HG03432 (cell line): Measurements from ENCODE around the gene NDUFA12.
"Not testable (repeated sequence)": the region's sequence is repeated elsewhere in the genome, so short reads cannot be mapped to it uniquely, and the experiment has no call there.

Source experiments
- ATAC-seq: cut with Tn5 transposase; IDR thresholded peaks from one replicate; pipeline ENCODE4 v1.9.1; 2021; ENCODE audit warnings: mild to moderate bottlenecking, moderate library complexity; ENCODE audit not compliant: unreplicated experiment

Gene NDUFA12

DNA sequence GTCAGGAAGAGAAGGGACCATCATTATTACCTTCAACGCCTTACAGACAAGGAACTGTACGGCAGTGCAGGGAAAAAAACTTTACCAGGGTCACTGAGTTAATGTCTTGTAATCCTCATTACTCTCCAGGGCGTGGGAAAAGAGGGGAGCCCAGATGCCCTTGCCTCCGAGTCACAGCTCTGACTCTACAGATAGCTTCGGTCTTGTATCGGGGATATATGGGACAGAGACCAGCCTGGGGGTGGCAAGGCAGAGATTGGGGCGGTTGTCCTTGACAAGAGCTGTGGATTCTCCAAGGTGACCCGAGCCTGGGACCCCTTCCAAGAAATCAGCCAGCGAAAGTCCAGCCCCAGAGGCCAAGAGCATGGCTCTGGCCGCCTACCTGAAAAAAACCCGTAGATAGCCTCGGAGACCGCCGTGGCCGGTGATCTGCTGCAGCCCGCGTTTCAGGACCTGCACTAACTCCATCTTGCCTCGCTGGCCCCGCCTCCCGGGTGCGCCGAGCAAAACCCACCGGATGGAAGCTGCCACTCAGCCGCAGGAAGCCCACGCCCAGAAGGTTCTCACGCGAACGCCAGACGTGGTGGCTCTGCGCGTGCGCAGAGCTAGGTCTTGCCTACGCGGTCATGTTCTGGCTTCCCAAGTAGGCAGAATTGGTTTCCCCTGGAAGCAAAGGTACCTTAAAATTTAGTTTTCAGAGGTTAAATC, at the start of gene NDUFA12:
Gene NDUFA12 (minus strand): TSS at position 485 of the 708 bp plus-strand sequence. CDS start 17 bp downstream, at position 468.
- ATAC-seq = peak; percentile 99

DNA sequence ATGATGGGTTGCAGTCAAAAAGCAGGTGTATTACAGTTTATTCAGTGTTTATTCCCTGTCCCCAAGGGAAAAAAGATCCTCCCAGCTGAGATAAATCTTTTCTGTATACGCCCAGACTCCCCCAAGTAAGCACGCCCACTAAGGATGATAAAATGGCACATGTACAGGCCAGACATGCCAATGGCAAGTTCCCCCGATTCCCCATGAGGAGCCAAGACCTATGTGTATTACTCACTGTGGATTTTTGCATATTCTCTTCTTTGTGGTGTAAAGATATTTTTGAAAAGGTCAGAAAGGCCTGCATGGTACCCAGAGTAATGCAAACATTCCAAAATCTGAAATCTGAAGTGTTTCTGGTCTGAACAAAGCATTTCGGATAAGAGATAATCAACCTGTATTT, 47.7 kb upstream of the NDUFA12 start:
- ATAC-seq = no peak

- no peak for ATAC-seq
Measured at GRCh38 chr12:95037906-95038305, 34.4 kb upstream of the NDUFA12 start.

GRCh38 chr12:95034750-95035149, 31.3 kb upstream of the NDUFA12 start:
- no peak for ATAC-seq

DNA sequence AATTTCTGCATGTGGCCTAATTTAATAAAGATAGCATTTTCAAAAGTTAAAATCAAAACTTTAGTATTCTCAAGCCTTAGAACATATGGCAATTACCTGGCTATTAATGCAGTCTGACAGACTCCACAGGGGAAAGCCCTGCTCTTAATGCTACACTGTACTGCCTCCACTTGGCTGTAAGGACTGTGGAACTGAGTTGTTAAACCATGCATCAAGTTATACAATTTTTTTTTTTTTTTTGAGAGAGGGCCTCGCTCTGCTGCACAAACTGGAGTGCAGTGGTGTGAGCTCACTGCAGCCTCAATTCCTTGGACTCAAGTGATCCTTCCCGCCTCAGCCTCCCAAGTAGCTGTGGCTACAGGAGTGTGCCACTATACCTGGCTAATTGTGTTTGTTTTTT, 19.0 kb upstream of the NDUFA12 start:
- ATAC-seq = no peak

DNA sequence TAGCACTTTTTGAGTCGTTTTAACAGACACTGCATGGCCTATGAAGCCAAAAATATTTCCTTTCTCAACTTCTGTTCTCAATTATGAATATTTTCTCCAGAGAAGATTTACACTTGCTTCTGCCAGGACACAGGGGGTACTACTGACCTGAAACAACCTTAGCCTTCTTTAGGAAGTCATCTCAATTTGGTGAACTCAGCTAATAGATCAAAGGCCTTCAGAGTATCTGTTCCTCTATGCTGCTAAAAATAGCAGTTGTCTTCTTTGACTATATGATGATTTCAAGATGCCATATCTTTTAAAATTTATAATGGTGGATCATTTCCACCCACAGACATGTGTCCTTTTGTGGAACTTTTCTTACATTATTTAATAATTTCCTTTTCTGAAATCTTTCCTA, 14.0 kb upstream of the NDUFA12 start:
- no peak for ATAC-seq

GRCh38 chr12:95016120-95016519, 12.6 kb upstream of the NDUFA12 start:
- ATAC-seq = no peak

DNA sequence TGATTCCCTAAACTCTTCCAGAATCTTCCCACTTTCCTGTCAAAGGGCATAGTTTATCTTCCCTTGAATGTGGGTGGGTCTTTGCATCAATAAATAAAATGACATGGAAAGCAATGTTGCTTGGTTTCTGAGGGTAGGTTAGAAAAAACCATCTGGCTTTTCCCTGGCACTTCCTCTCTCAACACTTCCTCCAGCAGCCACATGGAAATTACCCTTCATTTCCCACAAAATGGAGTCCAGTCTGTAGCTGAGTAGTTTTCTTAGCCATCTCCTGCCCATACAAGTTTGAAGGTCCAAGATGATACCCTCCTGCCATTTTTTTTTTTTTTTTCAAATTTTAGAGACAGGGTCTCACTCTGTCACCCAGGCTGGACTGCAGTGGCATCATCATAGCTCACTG, 11.1 kb upstream of the NDUFA12 start:
- no peak for ATAC-seq

DNA sequence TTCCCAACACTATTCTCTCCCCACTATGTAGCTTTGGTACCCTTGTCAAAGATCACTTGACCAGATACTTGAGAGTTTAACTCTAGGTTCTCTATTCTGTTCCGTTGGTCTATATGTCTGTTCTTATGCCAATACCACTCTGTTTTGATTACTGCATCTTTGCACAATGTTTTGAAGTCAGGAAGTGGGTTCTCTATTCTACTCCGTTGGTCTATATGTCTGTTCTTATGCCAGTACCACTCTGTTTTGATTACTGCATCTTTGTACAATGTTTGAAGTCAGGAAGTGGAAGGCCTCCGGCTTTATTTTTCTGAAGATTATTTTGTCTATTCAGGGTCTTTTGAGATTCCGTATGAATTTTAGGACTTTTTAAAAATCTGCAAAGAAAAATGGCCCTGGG, 2.7 kb upstream of the NDUFA12 start:
- ATAC-seq = no peak

GRCh38 chr12:95004610-95005009, 1.1 kb upstream of the NDUFA12 start:
- ATAC-seq = no peak

DNA sequence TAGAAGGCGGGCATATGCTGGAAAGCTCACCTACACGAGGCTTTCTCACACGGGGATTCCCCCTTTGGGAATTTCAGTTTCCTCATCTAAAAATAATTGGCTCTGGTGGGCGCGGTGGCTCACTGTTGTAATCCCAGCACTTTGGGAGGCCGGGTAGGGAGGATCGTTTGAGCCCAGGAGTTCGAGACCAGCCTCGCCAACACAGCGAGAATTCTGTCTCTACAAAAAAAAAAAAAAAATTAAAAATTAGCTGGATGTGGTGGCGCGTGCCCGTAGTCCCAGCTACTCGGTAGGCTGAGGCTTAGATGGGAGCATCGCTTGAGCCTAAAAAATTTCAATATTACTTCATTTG, 400 bp upstream of the NDUFA12 start:
- no peak for ATAC-seq

DNA sequence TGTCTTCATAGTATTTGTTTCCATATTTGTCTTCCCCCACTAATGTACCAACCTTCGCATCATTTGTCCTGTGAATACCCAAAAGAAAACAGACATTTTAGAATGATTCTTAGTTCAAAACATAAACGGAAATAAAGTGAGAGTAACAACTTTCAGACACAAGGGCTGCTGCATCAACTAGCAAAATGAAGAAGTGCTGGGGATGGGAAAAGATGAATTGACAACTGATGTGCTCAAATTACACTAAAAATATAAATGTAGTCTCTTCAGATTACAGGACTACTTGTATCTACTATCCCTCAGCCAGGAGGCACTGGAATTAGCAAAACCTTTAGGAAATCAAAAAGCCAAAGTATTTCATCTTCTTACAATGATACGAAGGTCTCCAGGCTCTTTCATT, 743 bp downstream of the NDUFA12 start:
- ATAC-seq = no peak

DNA sequence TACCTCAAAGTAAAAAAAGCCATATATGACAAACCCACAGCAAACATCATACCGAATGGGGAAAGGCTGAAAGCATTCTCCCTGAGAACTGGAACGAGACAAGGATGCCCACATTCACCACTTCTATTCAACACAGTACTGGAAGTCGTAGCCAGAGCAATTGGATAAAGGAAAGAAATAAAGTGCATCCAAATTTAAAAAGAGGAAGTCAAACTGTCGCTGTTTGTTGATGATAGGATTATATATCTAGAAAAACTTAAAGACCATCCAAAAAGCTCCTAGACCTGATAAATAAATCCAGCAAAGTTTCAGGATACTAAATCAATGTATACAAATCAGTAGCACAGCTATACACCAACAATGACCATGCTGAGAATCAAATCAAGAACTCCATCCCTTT, 5.2 kb downstream of the NDUFA12 start:
- no peak for ATAC-seq

DNA sequence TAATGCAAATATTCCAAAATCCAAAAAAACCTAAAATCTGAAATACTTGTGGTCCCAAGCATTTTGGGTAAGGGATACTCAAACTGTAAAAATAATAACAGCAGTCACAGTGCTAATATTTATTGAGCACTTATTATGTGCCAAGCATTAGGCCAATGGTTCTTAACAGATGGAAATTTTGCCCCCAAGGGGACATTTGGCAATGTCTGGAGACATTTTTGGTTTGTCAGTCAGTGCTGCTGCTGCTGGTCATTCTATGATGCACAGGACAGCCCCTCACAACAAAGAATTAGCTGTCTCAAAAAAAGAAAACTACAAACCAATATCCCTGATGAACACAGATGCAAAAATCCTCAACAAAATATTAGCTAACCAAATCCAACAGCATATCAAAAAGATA, 5.8 kb downstream of the NDUFA12 start:
- no peak for ATAC-seq

DNA sequence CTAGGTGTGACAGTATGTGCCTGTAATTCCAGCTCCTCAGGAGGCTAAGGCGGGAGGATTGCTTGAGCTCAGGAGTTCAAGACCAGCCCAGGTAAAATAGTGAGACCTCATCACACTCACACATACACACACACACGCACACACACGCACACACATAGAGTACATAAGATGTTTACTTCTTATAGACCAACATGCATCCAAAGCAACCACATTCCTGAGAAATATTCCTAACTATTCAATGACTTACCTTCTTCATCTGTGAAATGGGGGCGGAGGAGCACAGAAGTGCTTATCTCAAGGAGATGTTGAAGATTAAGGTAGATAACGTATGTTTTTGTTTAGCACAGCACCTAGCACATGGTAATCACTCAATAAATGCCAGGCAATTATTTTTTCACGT, 6.4 kb downstream of the NDUFA12 start:
- no peak for ATAC-seq

DNA sequence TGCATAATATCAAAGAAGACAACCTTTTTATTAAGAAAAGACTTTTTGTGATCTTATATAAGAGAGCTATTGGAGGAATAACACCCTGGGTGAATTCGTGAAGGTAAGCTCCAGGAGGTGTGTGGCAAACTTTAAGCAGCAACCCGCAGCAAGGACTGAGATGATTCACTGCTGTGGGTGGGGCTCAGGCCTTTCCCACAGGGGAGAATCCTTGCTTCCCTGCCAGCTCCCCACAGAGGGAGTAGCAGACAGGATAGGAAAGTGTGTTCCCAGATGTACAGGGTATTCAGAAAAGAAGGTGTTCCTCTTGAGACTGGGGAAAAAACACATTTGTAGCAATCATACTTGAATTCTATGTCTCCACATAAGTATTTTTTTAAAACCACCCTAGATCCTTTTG, 9.2 kb downstream of the NDUFA12 start:
- ATAC-seq = no peak

DNA sequence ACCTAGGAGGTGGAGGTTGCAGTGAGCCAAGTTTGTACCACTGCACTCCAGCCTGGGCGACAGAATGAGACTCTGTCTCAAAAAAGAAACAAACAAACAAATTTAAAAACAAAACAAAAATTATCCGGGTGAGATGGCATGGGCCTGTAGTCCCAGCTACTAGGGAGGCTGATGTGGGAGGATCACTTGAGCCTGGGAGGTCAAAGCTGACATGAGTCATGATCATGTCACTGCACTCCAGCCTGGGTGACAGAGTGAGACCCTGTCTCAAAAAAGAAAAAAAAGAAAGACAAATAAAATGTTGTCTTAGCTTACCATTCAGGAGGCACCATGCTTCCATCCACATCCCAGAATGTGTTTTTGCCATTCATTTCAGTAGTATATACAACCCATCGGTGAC, 9.6 kb downstream of the NDUFA12 start:
- ATAC-seq = not testable (repeated sequence)

DNA sequence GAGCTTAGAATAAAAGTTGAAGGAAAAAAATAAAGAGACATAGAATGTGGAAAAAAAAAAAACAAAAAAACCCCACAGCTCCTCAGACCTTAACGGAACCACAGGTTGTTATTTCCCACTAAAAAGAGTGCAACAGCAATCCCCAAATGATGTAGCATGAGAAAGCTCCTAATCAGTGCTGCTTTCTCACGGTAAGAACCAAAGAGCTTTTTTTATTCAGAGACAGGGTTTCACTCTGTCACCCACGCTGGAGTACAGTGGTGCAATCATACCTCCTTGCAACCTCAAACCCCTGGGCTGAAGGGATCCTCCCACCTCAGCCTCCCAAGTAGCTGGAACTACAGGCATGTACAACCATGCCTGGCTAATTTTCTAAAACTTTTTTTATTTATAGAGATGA, 13.3 kb downstream of the NDUFA12 start:
- ATAC-seq = no peak

DNA sequence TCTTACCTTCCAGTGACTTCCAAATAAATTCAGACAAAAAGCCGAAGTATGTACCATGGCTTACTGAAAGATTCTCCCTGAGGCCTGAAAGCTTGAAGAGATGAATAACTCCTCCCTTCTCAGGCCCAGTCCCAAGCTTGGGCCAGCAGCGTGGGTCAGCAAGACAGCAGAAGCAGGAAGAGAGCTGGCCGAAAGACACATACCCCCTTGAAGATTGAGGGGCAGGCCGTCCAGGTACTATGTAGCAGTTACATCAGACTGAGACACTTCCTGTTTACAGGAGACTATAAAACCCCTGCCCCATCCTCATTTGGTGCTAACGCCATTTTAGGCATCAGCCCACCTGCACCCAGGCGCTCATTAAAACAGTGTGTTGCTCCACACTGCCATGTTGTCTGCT, 15.0 kb downstream of the NDUFA12 start:
- no peak for ATAC-seq

DNA sequence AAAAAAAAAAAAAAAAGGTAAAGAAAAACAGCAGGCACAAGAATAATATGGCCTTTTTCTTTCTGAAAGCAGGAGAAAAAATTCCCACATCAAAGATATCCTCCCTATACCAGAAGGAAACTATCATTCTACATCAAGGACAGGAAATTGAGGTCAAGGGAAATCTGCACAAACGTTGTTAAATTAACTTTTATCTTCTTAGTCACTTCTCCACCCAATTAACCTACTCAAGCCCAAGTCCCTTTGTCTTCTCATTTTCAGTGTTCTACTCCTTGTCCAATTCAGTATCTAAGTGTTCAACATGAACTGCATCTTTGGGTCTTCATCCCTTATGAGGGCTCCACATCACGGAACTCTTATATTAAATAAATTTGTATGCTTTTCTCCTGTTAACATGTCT, 15.7 kb downstream of the NDUFA12 start:
- ATAC-seq = no peak

DNA sequence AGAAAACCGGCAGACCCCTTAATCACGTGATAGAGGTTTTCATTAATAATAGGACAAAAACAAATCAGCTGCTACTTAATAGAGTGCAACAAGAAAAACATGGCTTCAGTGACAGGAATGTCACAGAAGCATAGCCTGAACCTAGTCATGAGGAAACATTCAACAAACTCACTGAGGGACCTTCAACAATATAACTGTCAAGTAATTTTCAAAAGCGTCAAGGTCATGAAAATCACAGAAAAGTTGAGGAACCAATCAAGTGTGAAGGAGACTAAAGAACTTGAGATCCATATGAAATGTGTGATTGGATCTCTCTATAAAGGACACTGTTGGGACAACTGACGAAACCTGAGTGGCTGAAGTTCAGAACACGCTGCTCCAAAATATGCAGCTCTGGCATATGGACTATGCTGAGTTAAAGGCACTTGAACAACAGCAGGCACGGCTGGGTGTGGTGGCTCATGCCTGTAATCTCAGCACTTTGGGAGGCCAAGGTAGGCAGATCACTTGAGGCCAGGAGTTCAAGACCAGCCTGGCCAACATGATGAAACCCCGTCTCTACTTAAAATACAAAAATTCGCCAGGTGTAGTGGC, 16.3 kb downstream of the NDUFA12 start:
- no peak for ATAC-seq

DNA sequence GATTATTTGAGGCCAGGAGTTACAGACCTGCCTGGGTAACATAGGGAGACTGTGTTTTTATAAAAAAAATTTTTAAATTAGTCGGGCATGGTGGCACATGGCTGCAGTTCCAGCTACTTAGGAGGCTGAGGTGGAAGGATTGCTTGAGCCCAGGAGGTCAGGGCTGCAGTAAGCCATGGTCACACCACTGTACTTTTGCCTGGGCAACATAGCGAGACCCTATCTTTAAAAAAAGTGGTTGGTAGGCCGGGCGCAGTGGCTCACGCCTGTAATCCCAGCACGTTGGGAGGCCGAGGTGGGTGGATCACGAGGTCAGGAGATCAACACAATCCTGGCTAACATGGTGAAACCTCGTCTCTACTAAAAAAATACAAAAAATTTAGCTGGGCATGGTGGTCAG, 18.4 kb downstream of the NDUFA12 start:
- ATAC-seq = not testable (repeated sequence)

DNA sequence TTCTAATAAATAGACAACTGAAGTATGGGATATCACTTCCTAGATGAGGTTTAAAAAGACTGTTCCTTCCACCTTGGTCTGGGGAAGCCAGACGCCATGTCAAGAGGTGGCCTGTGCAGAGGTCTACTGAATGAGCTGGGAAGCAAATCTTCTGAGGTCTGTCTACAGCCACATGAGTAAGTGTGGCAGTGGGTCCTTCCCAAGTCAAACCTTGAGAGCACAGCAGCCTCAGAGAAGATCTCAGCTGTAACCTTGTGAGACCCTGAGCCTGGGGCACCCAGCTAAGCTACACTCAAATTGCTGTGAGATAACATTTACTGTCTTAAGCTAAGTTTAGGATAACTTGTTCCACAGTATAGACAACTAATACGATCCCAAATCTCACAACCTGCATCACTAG, 20.2 kb downstream of the NDUFA12 start:
- no peak for ATAC-seq
